Right lobe of liver (tissue), 4 donors: ENCODE data around the gene PTPRN2.

ENCODE experiments used
- CTCF ChIP-seq, 4 donors: fragments of 200-600 bp in 3 of 4; fragments of 450-650 bp in 1 of 4; IDR thresholded peaks; one replicate each; pipeline versions ENCODE4 v1.5.1 to v1.8.0; 2016 to 2022; ENCODE audit warnings: antibody characterized with exemption in 4 of 4, mild to moderate bottlenecking in 2 of 4
- POLR2A ChIP-seq: fragments of 450-650 bp; IDR thresholded peaks from one replicate; pipeline ENCODE4 v1.6.1; 2017; ENCODE audit warnings: antibody characterized with exemption, mild to moderate bottlenecking
- donor health status: DM: no; HTN: no; CAD: no.
- donor health status: DM: no; HTN: no; CAD: no.
- donor health status: DM: no; HTN: yes; CAD: no.

- TF ChIP-seq POLR2A = no peak
- TF ChIP-seq CTCF (IDR thresholded peaks at IDR 0.05) = no peak
These were observed 994.1 kb downstream of the PTPRN2 start for GRCh38 chr7:157593541-157593940.
